HepG2 (cell line): ENCODE results near the gene TRIM27. TPM values are rescaled to one million over a fixed set of nuclear protein-coding genes. Genes with fewer than 3 reads are reported as not detected.

Source experiments
- AFF4 ChIP-seq: sonication (generic); formaldehyde crosslinking; IDR thresholded peaks from 2 replicates; pipeline ENCODE4 v1.4.0; 2020; ENCODE audit warnings: missing genetic modification reagents
- DNMT3B ChIP-seq: conservative IDR thresholded peaks from 2 replicates; pipeline ENCODE4 v1.6.1; 2016; ENCODE audit warnings: missing biosample characterization, control low read depth
- GATAD2A ChIP-seq: IDR thresholded peaks from 2 replicates; pipeline ENCODE4 v1.6.1; 2016
- JUNB ChIP-seq: sonication (generic); formaldehyde crosslinking; IDR thresholded peaks from 2 replicates; pipeline ENCODE4 v1.8.0; 2022; ENCODE audit warnings: missing genetic modification reagents, mild to moderate bottlenecking, borderline replicate concordance
- NFIC ChIP-seq: IDR thresholded peaks from 2 replicates; pipeline ENCODE4 v1.6.1; 2012; ENCODE audit warnings: mild to moderate bottlenecking, low read length, inconsistent platforms
- REST ChIP-seq, 2 experiments: IDR thresholded peaks; 2 replicates each; pipeline ENCODE4 v1.6.1; 2011 to 2012; ENCODE audit warnings: low read length in 2 of 2, borderline replicate concordance in 1 of 2, low read depth in 1 of 2, mild to moderate bottlenecking in 1 of 2, moderate library complexity in 1 of 2
- ZNF333 ChIP-seq: sonication (generic); formaldehyde crosslinking; IDR thresholded peaks from 2 replicates; pipeline ENCODE4 v1.4.0; 2020; ENCODE audit warnings: mild to moderate bottlenecking, missing genetic modification reagents, borderline replicate concordance
- ZNF354B ChIP-seq: sonication (generic); formaldehyde crosslinking; IDR thresholded peaks from 2 replicates; pipeline ENCODE4 v1.8.0; 2022; ENCODE audit warnings: mild to moderate bottlenecking, missing genetic modification reagents
- ZNF512B ChIP-seq: sonication (generic); formaldehyde crosslinking; IDR thresholded peaks from 2 replicates; pipeline ENCODE4 v1.5.1; 2020; ENCODE audit warnings: missing genetic modification reagents, mild to moderate bottlenecking, borderline replicate concordance
- ZNF543 ChIP-seq: sonication (generic); formaldehyde crosslinking; IDR thresholded peaks from 2 replicates; pipeline ENCODE4 v1.4.0; 2020; ENCODE audit warnings: mild to moderate bottlenecking, missing genetic modification reagents
- ZNF556 ChIP-seq: sonication (generic); formaldehyde crosslinking; IDR thresholded peaks from 2 replicates; pipeline ENCODE4 v1.4.0; 2020; ENCODE audit warnings: mild to moderate bottlenecking, missing genetic modification reagents, borderline replicate concordance
- ZNF891 ChIP-seq: sonication (generic); formaldehyde crosslinking; IDR thresholded peaks from 2 replicates; pipeline ENCODE4 v1.5.0; 2020; ENCODE audit warnings: mild to moderate bottlenecking, missing genetic modification reagents
- ZUFSP ChIP-seq: sonication (generic); formaldehyde crosslinking; IDR thresholded peaks from 2 replicates; pipeline ENCODE4 v1.9.0; 2021; ENCODE audit warnings: missing genetic modification reagents, mild to moderate bottlenecking, borderline replicate concordance
- polyA plus RNA-seq, 8 experiments: library from polyadenylated mRNA; depleted of rRNA in 3 of 8; stranded (reverse) in 7 of 8; unstranded in 1 of 8; fragments of >200 nt; fragmentation: Illumina TruSeq in 4 of 8; extraction: Trizol in 4 of 8; gene quantifications; 2 replicates each; pipeline versions ENCODE4 v1.2.1 to v1.2.3, GENCODE V29; 2011 to 2016; ENCODE audit warnings: low read depth in 4 of 8, missing spikeins in 1 of 8, mixed read lengths in 1 of 8; ENCODE audit not compliant: insufficient read depth in 1 of 8
- total RNA-seq, 5 experiments: library from RNA; depleted of rRNA; stranded (reverse); fragments of >200 nt; fragmentation: Illumina TruSeq; extraction: Trizol; gene quantifications; 2 replicates each; pipeline ENCODE4 v1.2.3, GENCODE V29; 2016; ENCODE audit warnings: low read depth in 1 of 5
- TF ChIP-seq, protein P1 (sequence below): IDR thresholded peaks from 2 replicates; pipeline ENCODE4 v1.6.1; 2016; ENCODE audit warnings: mild to moderate bottlenecking
- TF ChIP-seq, protein P2 (sequence below): sonication (generic); formaldehyde crosslinking; IDR thresholded peaks from 2 replicates; pipeline ENCODE4 v1.8.0; 2022; ENCODE audit warnings: missing genetic modification reagents, low read depth, mild to moderate bottlenecking, borderline replicate concordance

TRIM27 gene
- total and polyA plus RNA-seq, 2 of the 13 experiments (the other 11 are each of a cell fraction or from before 2014, with no cell fraction given): 88.6 to 112 TPM

DNA sequence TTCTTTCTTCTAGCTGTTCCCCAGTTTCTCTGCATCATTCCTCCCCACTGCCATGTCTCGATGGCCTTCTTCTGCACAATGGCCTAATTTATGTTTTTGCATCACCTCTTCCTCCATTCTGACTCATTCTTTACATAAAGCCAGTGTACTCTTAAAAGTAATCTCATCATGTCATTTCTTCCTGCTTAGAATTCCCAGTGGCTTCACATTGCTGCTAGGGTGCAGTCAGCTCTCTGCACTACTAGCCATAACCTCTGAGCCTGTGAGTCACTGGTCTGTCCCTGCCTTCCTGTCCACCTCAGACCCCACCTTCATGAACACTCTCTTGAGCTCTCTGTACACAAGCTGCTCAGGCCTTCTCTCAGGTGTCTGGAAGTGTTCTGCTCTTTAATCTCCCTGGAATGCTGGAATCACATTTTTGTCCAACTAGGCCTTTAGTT lies 24.1 kb upstream of the TRIM27 start (continued):
- TF ChIP-seq ZNF512B (CRISPR knock-in tag) (no peak), REST (IDR thresholded peaks at IDR 0.05; ENCODE audit: borderline replicate concordance in 1 of 2, low read depth in 1 of 2, low read length in 2 of 2) (no peak), ZNF891 (CRISPR knock-in tag) (no peak), ZNF333 (CRISPR knock-in tag) (no peak), GATAD2A (CRISPR knock-in tag) (peak; percentile 67), ZNF354B (no peak), AFF4 (CRISPR knock-in tag) (no peak), NFIC (no peak), ZUFSP (no peak), JUNB (peak; percentile 56; the same call in 1 of the 2 replicates), DNMT3B (CRISPR knock-in tag) (peak; percentile 76; the same call in 1 of the 2 replicates), ZNF556 (CRISPR knock-in tag) (no peak), ZNF543 (no peak)
- TF ChIP-seq, protein P1, sequence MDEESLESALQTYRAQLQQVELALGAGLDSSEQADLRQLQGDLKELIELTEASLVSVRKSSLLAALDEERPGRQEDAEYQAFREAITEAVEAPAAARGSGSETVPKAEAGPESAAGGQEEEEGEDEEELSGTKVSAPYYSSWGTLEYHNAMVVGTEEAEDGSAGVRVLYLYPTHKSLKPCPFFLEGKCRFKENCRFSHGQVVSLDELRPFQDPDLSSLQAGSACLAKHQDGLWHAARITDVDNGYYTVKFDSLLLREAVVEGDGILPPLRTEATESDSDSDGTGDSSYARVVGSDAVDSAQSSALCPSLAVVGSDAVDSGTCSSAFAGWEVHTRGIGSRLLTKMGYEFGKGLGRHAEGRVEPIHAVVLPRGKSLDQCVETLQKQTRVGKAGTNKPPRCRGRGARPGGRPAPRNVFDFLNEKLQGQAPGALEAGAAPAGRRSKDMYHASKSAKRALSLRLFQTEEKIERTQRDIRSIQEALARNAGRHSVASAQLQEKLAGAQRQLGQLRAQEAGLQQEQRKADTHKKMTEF (CRISPR knock-in tag): peak; percentile 73
- TF ChIP-seq, protein P2, sequence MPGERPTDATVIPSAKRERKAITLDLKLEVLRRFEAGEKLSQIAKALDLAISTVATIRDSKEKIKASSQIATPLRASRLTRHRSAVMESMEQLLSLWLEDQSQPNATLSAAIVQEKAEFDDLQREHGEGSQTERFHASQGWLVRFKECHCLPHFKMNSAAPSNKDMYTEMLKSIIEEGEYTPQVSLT (CRISPR knock-in tag): no peak
